Measurements from ENCODE around the gene CCNF.
"Not testable (repeated sequence)": the region's sequence is repeated elsewhere in the genome, so short reads cannot be mapped to it uniquely, and the experiment has no call there.

CCNF gene

DNA sequence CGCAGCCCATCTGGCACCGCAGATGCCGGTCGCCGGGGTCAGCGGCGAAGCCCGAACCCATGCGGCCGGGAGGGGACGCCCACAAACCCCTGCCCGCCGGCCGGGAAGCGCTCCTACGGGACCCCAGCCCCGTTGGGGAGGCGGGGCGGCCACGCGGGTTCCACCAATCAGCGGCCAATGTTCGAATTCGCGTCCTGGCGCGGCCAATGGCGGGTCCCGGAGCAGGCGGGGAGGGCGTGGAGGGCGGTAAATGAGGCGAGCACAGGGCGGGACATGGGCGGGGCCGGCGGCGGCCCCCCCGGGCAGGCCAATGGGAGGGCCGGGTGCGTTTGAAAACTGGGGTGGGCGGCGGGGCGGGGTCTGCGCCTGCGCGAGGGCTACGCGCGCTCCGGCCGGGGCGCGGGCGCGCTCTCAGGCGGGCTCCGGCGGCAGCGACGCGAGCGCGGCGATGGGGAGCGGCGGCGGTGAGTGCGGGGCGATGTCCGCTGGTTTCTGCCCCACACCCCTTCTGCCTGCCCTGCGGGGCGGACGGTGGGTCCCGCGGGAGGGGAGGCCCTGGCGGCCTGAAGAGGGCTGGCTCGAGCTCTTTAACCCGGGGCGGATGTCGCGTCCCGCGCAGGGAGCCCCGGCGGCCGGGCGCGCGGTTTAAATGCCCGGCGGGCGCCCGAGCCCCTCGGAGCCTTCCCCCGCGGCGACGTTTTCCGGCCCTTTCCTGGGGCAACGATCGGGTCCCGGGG, at the start of gene CCNF:
Gene CCNF, plus strand, starts transcription at position 414 of the 737 bp plus-strand sequence. Its CDS starts 35 bp downstream, at position 449.
- DNase-seq (ENCODE audit: low read depth in 2 of 2) = peak; percentile 94 to 97

GRCh38 chr16:2383501-2383900, 45.7 kb upstream of the CCNF start:
- DNase-seq (ENCODE audit: low read depth in 2 of 2) = no peak

- no peak for DNase-seq (ENCODE audit: low read depth in 2 of 2)
Measured at GRCh38 chr16:2384426-2384825, 44.8 kb upstream of the CCNF start.

- DNase-seq (ENCODE audit: low read depth in 2 of 2) = no peak
Measured at GRCh38 chr16:2385190-2385836, 43.9 kb upstream of the CCNF start.

DNA sequence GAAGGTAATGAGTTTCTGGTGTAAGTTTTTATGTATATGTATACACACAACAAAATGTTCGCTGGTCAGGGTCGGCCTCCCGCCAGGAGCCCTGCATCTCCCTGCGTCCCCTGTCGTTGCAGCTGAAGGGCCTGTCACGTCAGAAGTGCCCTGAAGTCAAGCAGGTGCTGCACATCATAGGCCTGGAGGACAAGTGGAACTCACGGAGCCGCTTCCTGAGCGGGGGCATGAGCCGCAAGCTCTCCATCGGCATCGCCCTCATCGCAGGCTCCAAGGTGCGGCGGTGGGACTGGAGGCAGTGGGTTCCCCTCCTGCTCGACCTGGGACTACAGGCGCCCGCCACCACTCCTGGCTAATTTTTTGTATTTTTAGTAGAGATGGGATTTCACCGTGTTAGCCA, 43.3 kb upstream of the CCNF start:
- not testable (repeated sequence) for DNase-seq (ENCODE audit: low read depth in 2 of 2)

GRCh38 chr16:2386990-2387389, 42.3 kb upstream of the CCNF start:
- DNase-seq (ENCODE audit: low read depth in 2 of 2) = no peak

DNA sequence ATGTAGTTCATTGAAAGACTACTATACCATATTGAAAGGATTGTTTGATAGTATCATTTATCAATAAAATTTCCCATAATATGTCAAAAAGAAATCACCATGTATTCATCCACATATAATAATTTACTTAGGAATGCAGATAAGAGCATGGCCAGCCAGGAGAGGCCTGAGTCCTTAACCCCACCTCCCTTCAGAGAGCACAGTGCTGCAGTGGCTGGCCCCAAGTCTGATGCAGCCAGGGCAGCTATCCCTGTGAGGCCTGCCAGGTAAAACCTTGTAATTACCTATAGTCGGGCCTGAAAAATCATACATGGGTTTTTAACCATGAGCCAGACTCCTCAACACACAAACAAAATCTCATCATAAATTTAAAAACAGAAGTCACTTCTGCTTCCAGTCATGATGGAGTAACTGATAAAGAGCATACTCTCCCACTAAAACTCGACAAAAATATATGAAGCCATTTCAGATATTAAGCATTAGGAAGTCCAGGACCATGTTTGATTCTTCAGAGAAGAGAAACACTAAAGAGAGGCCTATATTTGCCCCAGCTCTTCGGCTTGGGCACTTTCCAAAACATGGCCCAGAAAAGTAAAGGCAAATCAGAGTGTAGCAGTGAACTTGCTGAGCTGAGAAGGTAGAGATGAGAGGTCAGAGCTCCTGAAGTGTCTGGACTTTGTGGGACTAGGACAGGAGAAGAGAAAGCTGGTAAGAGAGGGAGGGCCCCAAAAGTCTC, 40.9 kb upstream of the CCNF start:
- DNase-seq (ENCODE audit: low read depth in 2 of 2) = no peak

- DNase-seq (ENCODE audit: low read depth in 2 of 2) = no peak
Measured at GRCh38 chr16:2388875-2389433, 40.3 kb upstream of the CCNF start.

- DNase-seq (ENCODE audit: low read depth in 2 of 2) = no peak
Measured at GRCh38 chr16:2392025-2392424, 37.2 kb upstream of the CCNF start.

DNA sequence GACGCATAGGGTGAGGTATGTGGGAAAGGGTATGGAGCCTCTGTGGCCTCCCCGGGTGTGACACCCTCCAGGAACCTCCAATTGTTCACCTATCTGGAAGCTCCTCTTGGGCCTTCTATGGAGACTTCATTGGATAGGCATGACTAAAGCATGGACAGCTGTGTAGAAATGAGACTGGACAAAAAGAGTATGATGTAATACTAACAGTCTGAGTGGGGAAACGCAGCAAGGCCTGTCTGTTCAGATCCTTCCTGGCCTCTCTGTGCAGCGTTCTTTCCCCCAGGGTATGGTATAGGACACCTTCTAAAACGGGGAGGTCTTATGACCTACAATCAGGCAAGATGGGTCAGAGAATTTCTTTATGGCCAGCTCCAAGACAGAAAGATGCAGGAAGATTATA, 30.7 kb upstream of the CCNF start:
- DNase-seq (ENCODE audit: low read depth in 2 of 2) = no peak

DNA sequence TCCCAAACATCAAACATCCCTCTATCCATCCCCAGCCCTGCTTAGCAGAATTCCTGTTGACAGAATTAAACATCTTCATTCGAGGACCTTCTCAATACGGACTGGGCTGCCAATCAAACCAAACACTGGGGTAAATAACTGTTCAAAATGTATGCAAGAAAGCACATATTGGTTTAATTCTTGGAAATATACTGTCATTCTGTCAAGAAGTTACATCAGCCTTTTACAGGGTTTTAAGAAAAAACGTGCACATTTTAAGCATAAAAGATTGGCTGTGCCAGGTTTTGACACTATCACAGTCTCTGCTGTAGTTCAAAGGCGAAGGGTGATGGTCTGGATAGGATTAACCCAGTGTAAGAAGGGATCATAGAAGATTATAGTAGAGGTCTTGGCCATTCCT, 25.1 kb upstream of the CCNF start:
- no peak for DNase-seq (ENCODE audit: low read depth in 2 of 2)

GRCh38 chr16:2415085-2415484, 14.2 kb upstream of the CCNF start:
- DNase-seq (ENCODE audit: low read depth in 2 of 2) = no peak

DNA sequence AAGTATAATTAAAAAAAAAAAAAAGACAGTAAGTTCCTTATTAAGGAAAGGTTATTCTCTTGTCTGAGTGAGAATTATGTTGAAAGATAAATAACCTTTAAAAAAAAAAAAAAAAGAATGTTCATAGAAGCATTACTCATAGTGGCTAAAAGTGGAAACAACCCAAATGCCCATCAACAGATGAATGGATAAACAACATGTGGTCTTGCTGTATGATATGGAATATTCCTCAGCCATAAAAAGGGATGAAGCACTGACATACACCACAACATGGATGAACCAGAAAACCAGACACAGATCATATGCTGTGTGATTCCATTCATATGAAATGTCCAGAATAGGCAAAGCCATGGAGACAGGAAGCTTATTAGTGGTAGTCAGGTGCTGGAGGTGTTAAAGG, 9.2 kb upstream of the CCNF start:
- DNase-seq (ENCODE audit: low read depth in 2 of 2) = no peak

- DNase-seq (ENCODE audit: low read depth in 2 of 2) = no peak
Measured at GRCh38 chr16:2422123-2422867, 7.0 kb upstream of the CCNF start.

GRCh38 chr16:2424061-2425007, 4.9 kb upstream of the CCNF start:
- DNase-seq (ENCODE audit: low read depth in 2 of 2) = no peak

GRCh38 chr16:2425008-2425518, 4.2 kb upstream of the CCNF start:
- no peak for DNase-seq (ENCODE audit: low read depth in 2 of 2)

DNA sequence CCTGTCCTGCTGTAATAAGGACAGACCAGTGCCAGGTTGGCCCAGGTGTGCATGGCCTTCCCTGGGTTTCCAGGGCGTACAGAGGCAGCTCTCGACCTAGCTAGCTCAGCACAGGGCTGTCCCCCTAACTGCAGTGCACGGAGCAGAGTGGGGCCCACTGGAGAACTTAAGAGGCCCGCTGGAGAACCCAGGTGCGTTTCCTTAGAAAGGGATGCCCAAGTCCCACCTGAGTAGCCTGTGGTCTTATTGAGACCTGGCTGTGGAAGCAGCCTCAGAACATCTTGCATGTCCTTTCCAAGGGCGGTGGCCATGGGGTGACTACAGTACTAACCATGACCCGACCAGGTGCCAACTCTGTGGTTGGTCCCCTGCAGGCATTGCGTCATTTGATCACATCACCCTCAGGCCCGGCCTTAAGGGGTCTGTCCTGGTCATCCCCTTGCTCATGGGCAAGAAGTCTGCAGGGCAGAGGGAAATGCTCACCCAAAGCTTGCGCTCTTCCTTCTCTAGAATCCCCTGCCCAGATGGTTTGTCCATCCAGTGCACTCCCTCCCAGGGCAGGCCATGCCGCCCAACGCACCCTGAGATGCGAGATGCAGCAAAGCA, 3.3 kb upstream of the CCNF start:
- DNase-seq (ENCODE audit: low read depth in 2 of 2) = no peak

DNA sequence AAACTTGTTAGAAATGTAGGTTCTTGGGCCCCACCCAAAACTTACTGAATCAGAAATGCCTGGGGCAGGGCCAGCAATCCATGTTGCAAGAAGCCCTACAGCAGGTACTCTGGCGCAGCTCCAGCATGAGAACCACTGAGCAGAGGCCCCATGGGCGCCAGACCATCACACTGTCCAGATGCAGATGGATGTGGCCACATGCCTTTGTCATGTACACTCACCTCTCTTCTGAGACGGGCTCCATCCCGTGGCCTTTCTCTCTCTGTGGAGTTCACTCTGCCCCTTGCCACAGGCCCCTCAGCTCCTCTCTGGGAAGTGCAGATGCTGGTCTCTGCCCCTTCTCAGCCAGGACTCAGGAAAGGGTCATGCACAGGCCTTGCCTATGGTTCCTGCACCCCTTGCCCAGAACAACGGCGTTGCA, 2.3 kb upstream of the CCNF start:
- DNase-seq (ENCODE audit: low read depth in 2 of 2) = no peak

- no peak for DNase-seq (ENCODE audit: low read depth in 2 of 2)
Measured at GRCh38 chr16:2427526-2427925, 1.7 kb upstream of the CCNF start.
